Measurements from ENCODE around the gene STPG2. TPM values are rescaled to one million over a fixed set of nuclear protein-coding genes. Genes with fewer than 3 reads are reported as not detected.
A peak's percentile ranks its signal among the peaks of the same experiment; 100 is the strongest.

Gene STPG2
- total RNA-seq, 2 experiments from 2014 or later = not detected

GRCh38 chr4:98092833-98093439 lies 50.3 kb downstream of the STPG2 start:
- peak; percentile 24 for DNase-seq (ENCODE audit: low spot score)
- Histone ChIP-seq H2AFZ (ENCODE audit: low read length) (no peak overlapping the region), H3K79me2 (ENCODE audit: insufficient read depth, low read depth, low read length) (no peaks in the 10 kb centered on the region), H3K4me3 (ENCODE audit: low read depth, low read length, poor library complexity, severe bottlenecking) (no peak overlapping the region), H3K9me3 (ENCODE audit: low read length) (no peaks in the 10 kb centered on the region), H3K4me2 (ENCODE audit: low read length) (no peak overlapping the region), H4K20me1 (ENCODE audit: insufficient read depth, low read length) (no peaks in the 10 kb centered on the region), H3K27ac (ENCODE audit: low read depth, low read length, poor library complexity, severe bottlenecking) (no peak overlapping the region), H3K36me3 (ENCODE audit: insufficient read depth, low read length) (no peaks in the 10 kb centered on the region), H3K4me1 (ENCODE audit: insufficient read depth, low read length, poor library complexity, severe bottlenecking) (no peaks in the 10 kb centered on the region), H3K9me2 (ENCODE audit: insufficient read depth, low read length) (no peaks in the 10 kb centered on the region)
- no TSS peak for BruUV-seq (replicated peaks)
- intact Hi-C loops (cut with micrococcal nuclease; ENCODE audit: unreplicated experiment) = no loop called here
- POLR2A ChIA-PET = interaction anchor here (0.6 kb wide), 1 partner anchor 500 kb away, joined by 3 read pairs; no protein-coding TSS in a partner anchor
- CTCF ChIA-PET (ENCODE audit: unreplicated experiment) = no interaction called here
- TF ChIP-seq EZH2phosphoT487 (IDR thresholded peaks at IDR 0.05; ENCODE audit: borderline replicate concordance, low read depth, low read length) (no peak), CTCF (conservative IDR thresholded peaks at IDR 0.05; ENCODE audit: low read length) (peak; percentile 87)

GRCh38 chr4:98081936-98082335 lies 61.3 kb downstream of the STPG2 start:
- no peaks in the 10 kb centered on the region for H3K79me2 ChIP-seq (ENCODE audit: insufficient read depth, low read depth, low read length)
- H3K4me3 ChIP-seq (ENCODE audit: low read depth, low read length, poor library complexity, severe bottlenecking) = no peak overlapping the region
- BruUV-seq (replicated peaks) = no TSS peak
- no peaks in the 10 kb centered on the region for H3K36me3 ChIP-seq (ENCODE audit: insufficient read depth, low read length)
- H3K27ac ChIP-seq (ENCODE audit: low read depth, low read length, poor library complexity, severe bottlenecking) = no peak overlapping the region
- ChIA-PET CTCF (ENCODE audit: unreplicated experiment) (no interaction called here), POLR2A (no interaction called here)
- intact Hi-C loops (cut with micrococcal nuclease; ENCODE audit: unreplicated experiment) = no loop called here
- DNase-seq (ENCODE audit: low spot score) = no peak
- H2AFZ ChIP-seq (ENCODE audit: low read length) = no peak overlapping the region
- no peak overlapping the region for H3K4me2 ChIP-seq (ENCODE audit: low read length)
- no peaks in the 10 kb centered on the region for H3K4me1 ChIP-seq (ENCODE audit: insufficient read depth, low read length, poor library complexity, severe bottlenecking)
- TF ChIP-seq EZH2phosphoT487 (IDR thresholded peaks at IDR 0.05; ENCODE audit: borderline replicate concordance, low read depth, low read length) (no peak), CTCF (conservative IDR thresholded peaks at IDR 0.05; ENCODE audit: low read length) (no peak)
- H3K9me3 ChIP-seq (ENCODE audit: low read length) = no peaks in the 10 kb centered on the region
- H4K20me1 ChIP-seq (ENCODE audit: insufficient read depth, low read length) = no peaks in the 10 kb centered on the region
- no peaks in the 10 kb centered on the region for H3K9me2 ChIP-seq (ENCODE audit: insufficient read depth, low read length)

- no peaks in the 10 kb centered on the region for H3K4me1 ChIP-seq (ENCODE audit: insufficient read depth, low read length, poor library complexity, severe bottlenecking)
- TF ChIP-seq CTCF (conservative IDR thresholded peaks at IDR 0.05; ENCODE audit: low read length) = no peak
- no peak for TF ChIP-seq EZH2phosphoT487 (IDR thresholded peaks at IDR 0.05; ENCODE audit: borderline replicate concordance, low read depth, low read length)
- ChIA-PET POLR2A (no interaction called here), CTCF (ENCODE audit: unreplicated experiment) (no interaction called here)
- H3K4me3 ChIP-seq (ENCODE audit: low read depth, low read length, poor library complexity, severe bottlenecking) = no peak overlapping the region
- no peaks in the 10 kb centered on the region for H3K9me2 ChIP-seq (ENCODE audit: insufficient read depth, low read length)
- intact Hi-C loops (cut with micrococcal nuclease; ENCODE audit: unreplicated experiment) = no loop called here
- DNase-seq (ENCODE audit: low spot score) = no peak
- H4K20me1 ChIP-seq (ENCODE audit: insufficient read depth, low read length) = no peaks in the 10 kb centered on the region
- H3K4me2 ChIP-seq (ENCODE audit: low read length) = no peak overlapping the region
- BruUV-seq (replicated peaks) = no TSS peak
- no peak overlapping the region for H3K27ac ChIP-seq (ENCODE audit: low read depth, low read length, poor library complexity, severe bottlenecking)
- H3K36me3 ChIP-seq (ENCODE audit: insufficient read depth, low read length) = no peaks in the 10 kb centered on the region
- no peak overlapping the region for H2AFZ ChIP-seq (ENCODE audit: low read length)
- H3K9me3 ChIP-seq (ENCODE audit: low read length) = no peaks in the 10 kb centered on the region
- no peaks in the 10 kb centered on the region for H3K79me2 ChIP-seq (ENCODE audit: insufficient read depth, low read depth, low read length)
These were observed 74.8 kb downstream of the STPG2 start for GRCh38 chr4:98068495-98068894.
